HS-5 (cell line): ENCODE results near the gene TLK2.
"Not testable (repeated sequence)": the region's sequence is repeated elsewhere in the genome, so short reads cannot be mapped to it uniquely, and the experiment has no call there.

Experiments
- DNase-seq: peaks from one replicate; pipeline ENCODE4 v3.0.0-alpha.2; 2012; ENCODE audit warnings: low read depth

The TLK2 gene

DNA sequence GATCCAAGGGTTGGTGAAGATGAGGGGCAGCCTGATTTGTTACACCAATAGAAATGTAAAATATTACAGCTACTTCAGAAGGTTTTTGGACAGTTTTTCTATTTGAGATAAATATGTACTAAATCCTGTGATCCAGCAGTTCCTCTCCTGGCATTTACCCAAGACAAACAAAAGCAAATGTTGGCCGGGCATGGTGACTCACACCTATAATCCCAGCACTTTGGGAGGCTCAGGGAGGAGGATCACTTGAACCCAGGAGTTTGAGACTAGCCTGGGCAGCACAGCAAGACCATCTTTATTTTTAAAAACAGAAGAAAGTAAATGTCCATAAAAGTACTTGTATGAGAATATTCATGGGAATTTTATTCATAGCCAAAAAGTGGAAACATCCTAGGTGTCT is 84.0 kb downstream of the TLK2 start:
- peak; percentile 33 for DNase-seq

GRCh38 chr17:62565817-62566216 is 87.2 kb downstream of the TLK2 start:
- peak; percentile 91 for DNase-seq

GRCh38 chr17:62566996-62567578 is 88.5 kb downstream of the TLK2 start:
- DNase-seq = no peak

GRCh38 chr17:62572488-62572887 is 93.9 kb downstream of the TLK2 start:
- DNase-seq = no peak

GRCh38 chr17:62572888-62573401 is 94.3 kb downstream of the TLK2 start:
- DNase-seq = no peak

DNA sequence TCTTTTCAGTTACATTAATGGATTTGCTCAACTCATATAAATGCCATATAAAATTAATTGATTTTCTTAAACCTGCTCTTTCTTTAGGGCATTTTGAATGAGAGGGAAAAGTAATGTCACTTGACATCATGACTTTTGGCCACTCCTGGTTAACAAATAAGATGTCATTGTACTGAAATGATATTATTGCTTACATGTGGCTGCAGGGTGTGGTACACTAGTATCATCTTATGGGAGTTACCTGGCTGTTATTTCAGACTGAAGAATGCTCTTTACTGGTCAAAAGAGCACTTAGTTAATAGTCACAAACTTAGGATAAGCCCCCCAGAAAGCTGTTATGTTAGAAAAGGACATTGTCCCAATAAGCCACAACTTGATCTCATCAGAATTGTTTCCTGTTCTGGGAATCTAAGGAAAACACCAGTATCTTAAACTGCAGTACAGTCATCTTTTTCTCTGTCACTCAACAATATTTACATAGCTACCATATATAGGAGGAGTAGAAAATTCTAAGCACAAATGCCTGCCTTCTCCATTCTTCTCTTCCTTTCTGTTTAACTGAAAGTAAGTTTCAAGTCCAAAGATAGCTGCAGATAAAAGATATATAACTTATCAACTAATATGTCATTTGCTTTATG is 95.0 kb downstream of the TLK2 start:
- DNase-seq = no peak

- no peak for DNase-seq
These were observed 97.8 kb downstream of the TLK2 start for GRCh38 chr17:62576382-62576781.

DNA sequence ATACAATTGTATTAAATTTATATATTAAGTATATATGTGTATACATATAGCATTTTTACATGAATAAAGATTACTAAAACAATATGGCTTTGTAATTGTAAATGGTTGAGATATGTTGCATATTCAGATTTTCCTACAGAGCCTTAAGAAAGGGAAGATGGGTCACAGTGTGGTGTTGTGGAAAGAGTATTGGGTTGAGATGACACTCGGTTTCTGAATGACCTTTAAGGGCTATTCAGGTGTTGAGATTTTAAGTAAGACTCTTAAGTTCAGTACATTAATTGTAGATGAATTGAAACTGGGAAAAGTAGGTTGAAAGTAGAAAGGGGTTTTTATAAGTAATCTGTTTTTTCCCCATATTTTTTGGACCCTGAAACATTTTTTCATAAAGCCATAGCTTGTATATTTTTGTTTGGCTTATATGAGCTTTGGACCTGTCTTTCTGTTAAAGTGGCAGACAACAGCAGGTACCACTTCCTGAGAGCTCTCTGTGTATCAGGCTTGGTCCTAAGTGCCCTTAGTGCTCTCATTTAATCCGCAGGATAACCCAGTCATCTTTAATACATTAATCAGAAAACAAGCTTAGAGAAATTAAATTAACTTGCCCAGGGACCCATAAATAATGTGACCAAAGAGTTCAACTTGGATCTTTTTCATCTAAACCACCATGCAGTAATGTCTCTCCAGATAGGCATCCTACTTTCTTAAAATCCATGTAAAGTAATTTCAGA is 100.3 kb downstream of the TLK2 start:
- DNase-seq = no peak

GRCh38 chr17:62580947-62581346 is 102.3 kb downstream of the TLK2 start:
- no peak for DNase-seq

- DNase-seq = no peak
These were observed 103.1 kb downstream of the TLK2 start for GRCh38 chr17:62581764-62582163.

DNA sequence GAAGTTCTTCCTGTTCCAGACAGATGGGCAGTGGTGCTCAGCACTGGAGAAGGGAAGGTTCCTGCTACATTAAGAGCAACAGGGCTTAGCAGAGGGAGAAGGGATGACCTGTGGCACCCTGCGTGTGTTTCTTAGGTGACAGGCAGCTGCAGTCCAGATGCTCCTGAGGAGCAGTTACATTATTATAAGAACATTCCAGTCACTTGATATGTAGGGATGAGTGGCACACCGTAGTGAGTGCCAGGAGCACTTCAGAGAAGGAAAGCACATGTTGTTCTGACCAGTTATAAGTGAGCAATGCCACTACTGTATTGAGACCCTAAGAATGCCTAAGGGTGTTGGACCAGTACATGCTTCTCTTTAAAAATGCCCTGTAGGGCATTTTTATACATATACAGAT is 108.9 kb downstream of the TLK2 start:
- DNase-seq = no peak

GRCh38 chr17:62588109-62588508 is 109.5 kb downstream of the TLK2 start:
- no peak for DNase-seq

DNA sequence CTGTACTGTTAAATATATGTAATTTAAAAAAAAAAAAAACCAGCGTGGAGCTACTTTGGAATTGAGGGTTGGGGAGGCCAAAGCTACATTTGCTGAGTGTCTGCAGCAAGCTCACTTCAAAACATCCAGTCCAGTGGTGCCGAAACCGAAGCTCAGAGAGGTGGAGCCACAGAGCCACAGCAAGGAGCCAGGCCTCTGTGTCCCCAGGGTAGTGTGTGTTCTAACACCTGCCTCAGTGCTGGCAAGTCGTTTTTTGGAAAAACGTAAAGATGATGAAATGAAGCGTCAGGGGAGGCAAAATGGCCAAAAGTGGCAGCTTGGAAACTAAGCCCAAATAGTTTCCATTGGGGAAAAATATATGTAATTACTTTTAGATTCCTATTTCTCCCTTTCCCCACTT is 112.7 kb downstream of the TLK2 start:
- DNase-seq = no peak

DNA sequence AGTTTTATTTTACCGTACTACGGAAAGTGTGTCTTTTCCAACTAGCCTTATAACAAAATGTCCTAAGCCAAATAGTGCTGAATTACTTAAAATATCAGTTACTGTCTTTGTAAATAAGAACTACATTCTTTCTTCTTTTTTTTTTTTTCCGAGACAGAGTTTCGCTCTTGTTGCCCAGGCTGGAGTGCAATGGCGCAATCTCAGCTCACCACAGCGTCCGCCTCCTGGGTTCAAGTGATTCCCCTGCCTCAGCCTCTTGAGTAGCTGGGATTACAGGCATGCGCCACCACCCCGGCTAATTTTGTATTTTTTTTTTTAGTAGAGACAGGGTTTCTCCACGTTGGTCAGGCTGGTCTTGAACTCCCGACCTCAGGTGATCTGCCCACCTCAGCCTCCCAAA is 113.2 kb downstream of the TLK2 start:
- DNase-seq = not testable (repeated sequence)

GRCh38 chr17:62592341-62593099 is 113.9 kb downstream of the TLK2 start:
- DNase-seq = no peak

- no peak for DNase-seq
These were observed 116.9 kb downstream of the TLK2 start for GRCh38 chr17:62595484-62595883.

GRCh38 chr17:62596662-62597061 is 118.0 kb downstream of the TLK2 start:
- no peak for DNase-seq

DNA sequence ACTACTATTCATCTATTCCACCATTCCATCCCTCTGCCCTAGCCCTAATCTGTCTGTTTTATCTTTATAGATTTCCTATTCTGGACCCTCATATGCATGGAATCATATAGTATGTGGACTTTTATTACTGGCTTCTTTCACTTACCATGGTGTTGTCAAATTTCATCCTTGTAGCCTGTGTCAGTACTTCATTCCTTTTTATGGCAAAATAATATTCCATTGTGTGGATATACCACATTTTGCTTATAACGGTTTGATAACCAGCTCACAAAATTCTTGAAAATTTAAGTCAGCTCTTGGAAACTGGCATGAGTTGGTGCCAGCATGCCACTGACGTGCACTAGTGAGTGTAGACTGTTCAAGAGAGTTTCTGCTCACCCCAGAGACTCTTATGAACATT is 118.5 kb downstream of the TLK2 start:
- DNase-seq = no peak

- no peak for DNase-seq
These were observed 119.3 kb downstream of the TLK2 start for GRCh38 chr17:62597920-62598319.

GRCh38 chr17:62599964-62600657 is 121.5 kb downstream of the TLK2 start:
- no peak for DNase-seq

DNA sequence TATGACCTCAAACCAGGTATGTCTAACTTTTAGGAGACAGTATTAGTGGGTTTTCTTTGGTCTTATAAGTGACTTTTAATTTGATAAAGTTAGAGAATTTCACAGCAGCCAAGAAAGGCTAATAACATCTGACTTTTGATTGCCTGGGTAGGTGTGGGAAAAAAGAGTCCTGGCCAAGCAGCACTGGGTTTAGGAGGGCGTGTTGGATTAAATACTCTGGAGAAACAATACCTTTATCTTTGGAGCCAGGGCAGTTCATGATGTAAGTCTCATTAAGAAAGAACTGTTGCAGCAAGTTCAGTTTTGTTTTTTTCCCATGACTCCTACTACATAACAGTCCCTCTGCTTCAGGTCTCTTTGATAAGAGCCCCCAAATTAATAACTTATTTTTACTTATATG is 122.2 kb downstream of the TLK2 start:
- no peak for DNase-seq

DNA sequence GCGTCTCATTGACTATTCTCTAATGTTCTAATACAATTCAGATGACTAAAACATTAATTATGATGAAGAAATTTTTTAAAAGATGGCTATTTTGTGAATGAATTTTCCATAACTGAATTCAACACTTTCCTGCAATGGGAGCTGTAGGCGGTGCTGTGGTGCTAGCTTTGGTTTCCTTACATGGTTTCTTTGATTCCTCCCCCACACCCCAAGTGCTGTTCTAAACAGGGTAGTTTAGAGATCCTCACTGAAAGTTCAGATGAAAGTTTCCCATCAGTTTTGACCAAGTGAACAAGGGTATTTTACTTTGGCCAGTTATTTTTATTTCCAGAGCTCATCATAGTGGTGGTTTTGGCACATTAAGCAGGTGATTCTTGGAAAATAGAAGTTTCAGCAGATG is 122.8 kb downstream of the TLK2 start:
- DNase-seq = no peak
